ENCODE data around the gene BCAS3. TPM values are rescaled to one million over a fixed set of nuclear protein-coding genes. Genes with fewer than 3 reads are reported as not detected.

BCAS3 gene
- total and polyA plus RNA-seq, 2 donors (not counting 1 experiment from before 2014, with no cell fraction given) = 13.9 to 73.4 TPM

DNA sequence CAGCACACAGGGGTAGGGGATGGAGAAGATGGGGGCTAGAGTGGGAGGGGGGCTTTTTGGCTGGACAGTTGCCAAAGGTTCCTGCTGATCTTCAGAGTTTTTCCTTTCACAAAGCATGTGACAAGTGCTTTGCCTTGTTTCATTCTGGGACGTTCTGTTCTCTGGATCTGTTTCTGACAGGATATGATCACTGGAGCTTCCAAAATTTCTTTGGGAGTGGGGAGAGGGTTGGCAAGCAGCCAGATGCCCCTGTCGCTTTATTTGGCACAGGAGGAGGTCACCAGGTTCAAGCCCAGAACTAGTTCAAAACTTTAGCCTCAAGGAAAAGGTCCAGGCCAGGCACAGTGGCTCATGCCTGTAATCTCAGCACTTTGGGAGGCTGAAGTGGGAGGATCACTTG lies 653.5 kb downstream of the BCAS3 start:
- CTCF ChIA-PET = no interaction called here
- no peaks in the 10 kb centered on the region for H3K27me3 Mint-ChIP-seq
- no peaks in the 10 kb centered on the region for H3K4me1 Mint-ChIP-seq
- Histone ChIP-seq H3K9ac (ENCODE audit: low read length) (no peak overlapping the region), H4K20me1 (ENCODE audit: control insufficient read depth, insufficient read depth, low read length, poor library complexity, severe bottlenecking) (no peaks in the 10 kb centered on the region), H3K4me1 (ENCODE audit: control insufficient read depth in 2 of 2, insufficient read depth in 2 of 2, low read length in 2 of 2) (no peaks in the 10 kb centered on the region), H3K79me2 (ENCODE audit: control insufficient read depth, insufficient read depth, low read length) (no peaks in the 10 kb centered on the region), H3K27ac (ENCODE audit: low read length in 2 of 2) (no peak overlapping the region), H3K4me3 (ENCODE audit: control extremely low read depth in 1 of 5, extremely low read depth in 1 of 5, insufficient read depth in 1 of 5, low read depth in 2 of 5, low read length in 4 of 5) (no peak overlapping the region), H3K36me3 (replicated peaks in 1 of 2; ENCODE audit: control extremely low read depth in 1 of 2, control insufficient read depth in 1 of 2, extremely low read depth in 1 of 2, insufficient read depth in 2 of 2, low read length in 1 of 2) (no peaks in the 10 kb centered on the region), H3K9me3 (ENCODE audit: control extremely low read depth in 1 of 3, control insufficient read depth in 2 of 3, insufficient read depth in 1 of 3, low read length in 2 of 3) (no peaks in the 10 kb centered on the region), H3K4me2 (replicated peaks; ENCODE audit: low read depth, low read length, poor library complexity, severe bottlenecking) (no peak overlapping the region), H3K27me3 (replicated peaks in 1 of 4; ENCODE audit: control extremely low read depth in 1 of 4, control insufficient read depth in 3 of 4, insufficient read depth in 4 of 4, low read length in 3 of 4) (no peaks in the 10 kb centered on the region), H2AFZ (ENCODE audit: insufficient read depth, low read depth, low read length, poor library complexity, severe bottlenecking) (no peak overlapping the region)
- TF ChIP-seq, protein P1, sequence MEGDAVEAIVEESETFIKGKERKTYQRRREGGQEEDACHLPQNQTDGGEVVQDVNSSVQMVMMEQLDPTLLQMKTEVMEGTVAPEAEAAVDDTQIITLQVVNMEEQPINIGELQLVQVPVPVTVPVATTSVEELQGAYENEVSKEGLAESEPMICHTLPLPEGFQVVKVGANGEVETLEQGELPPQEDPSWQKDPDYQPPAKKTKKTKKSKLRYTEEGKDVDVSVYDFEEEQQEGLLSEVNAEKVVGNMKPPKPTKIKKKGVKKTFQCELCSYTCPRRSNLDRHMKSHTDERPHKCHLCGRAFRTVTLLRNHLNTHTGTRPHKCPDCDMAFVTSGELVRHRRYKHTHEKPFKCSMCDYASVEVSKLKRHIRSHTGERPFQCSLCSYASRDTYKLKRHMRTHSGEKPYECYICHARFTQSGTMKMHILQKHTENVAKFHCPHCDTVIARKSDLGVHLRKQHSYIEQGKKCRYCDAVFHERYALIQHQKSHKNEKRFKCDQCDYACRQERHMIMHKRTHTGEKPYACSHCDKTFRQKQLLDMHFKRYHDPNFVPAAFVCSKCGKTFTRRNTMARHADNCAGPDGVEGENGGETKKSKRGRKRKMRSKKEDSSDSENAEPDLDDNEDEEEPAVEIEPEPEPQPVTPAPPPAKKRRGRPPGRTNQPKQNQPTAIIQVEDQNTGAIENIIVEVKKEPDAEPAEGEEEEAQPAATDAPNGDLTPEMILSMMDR (IDR thresholded peaks at IDR 0.05) = no peak
- TF ChIP-seq EZH2 (IDR thresholded peaks at IDR 0.05; ENCODE audit: borderline replicate concordance, insufficient read depth, low read depth, low read length, poor library complexity, severe bottlenecking) = no peak
- intact Hi-C loops (cut with micrococcal nuclease) = no loop called here
- ATAC-seq (ENCODE audit: low read depth) (no peak), DNase-seq (no peak)
- POLR2A ChIA-PET = no interaction called here
- WGBS (ENCODE audit: insufficient coverage) = 83% methylated on average over 2 of the region's 2 CpGs
- H3K9me3 Mint-ChIP-seq (ENCODE audit: insufficient read depth) = no peaks in the 10 kb centered on the region
- no peak overlapping the region for H3K27ac Mint-ChIP-seq
- no peak overlapping the region for H3K4me3 Mint-ChIP-seq

DNA sequence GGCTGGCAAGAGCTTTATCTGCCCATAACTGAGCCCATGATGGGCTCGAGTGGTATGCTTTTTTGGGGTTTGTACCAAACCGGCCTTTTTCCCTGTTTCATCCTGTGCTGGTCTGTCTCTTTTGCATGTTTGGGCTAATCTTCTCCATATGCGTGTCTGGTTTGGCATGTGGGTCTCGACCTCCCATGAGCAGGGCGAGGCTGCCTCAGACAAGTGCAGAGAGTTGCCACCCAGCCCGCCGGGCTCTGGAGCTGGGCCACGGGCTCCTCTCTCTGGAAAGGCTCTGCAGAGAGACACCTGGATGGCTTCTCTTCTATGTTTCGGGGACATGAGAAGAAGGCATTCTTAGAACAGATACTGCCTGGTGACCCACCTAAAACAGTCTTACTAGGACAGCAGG lies 654.2 kb downstream of the BCAS3 start:
- intact Hi-C loops (cut with micrococcal nuclease) = no loop called here
- Histone ChIP-seq H3K9ac (ENCODE audit: low read length) (no peak overlapping the region), H3K4me3 (ENCODE audit: control extremely low read depth in 1 of 5, extremely low read depth in 1 of 5, insufficient read depth in 1 of 5, low read depth in 2 of 5, low read length in 4 of 5) (no peak overlapping the region), H3K27me3 (replicated peaks in 1 of 4; ENCODE audit: control extremely low read depth in 1 of 4, control insufficient read depth in 3 of 4, insufficient read depth in 4 of 4, low read length in 3 of 4) (no peaks in the 10 kb centered on the region), H3K4me1 (ENCODE audit: control insufficient read depth in 2 of 2, insufficient read depth in 2 of 2, low read length in 2 of 2) (no peaks in the 10 kb centered on the region), H3K27ac (ENCODE audit: low read length in 2 of 2) (no peak overlapping the region), H3K4me2 (replicated peaks; ENCODE audit: low read depth, low read length, poor library complexity, severe bottlenecking) (no peak overlapping the region), H3K36me3 (replicated peaks in 1 of 2; ENCODE audit: control extremely low read depth in 1 of 2, control insufficient read depth in 1 of 2, extremely low read depth in 1 of 2, insufficient read depth in 2 of 2, low read length in 1 of 2) (no peaks in the 10 kb centered on the region), H3K79me2 (ENCODE audit: control insufficient read depth, insufficient read depth, low read length) (no peaks in the 10 kb centered on the region), H2AFZ (ENCODE audit: insufficient read depth, low read depth, low read length, poor library complexity, severe bottlenecking) (no peak overlapping the region), H3K9me3 (ENCODE audit: control extremely low read depth in 1 of 3, control insufficient read depth in 2 of 3, insufficient read depth in 1 of 3, low read length in 2 of 3) (no peaks in the 10 kb centered on the region), H4K20me1 (ENCODE audit: control insufficient read depth, insufficient read depth, low read length, poor library complexity, severe bottlenecking) (no peaks in the 10 kb centered on the region)
- ChIA-PET POLR2A (no interaction called here), CTCF (no interaction called here)
- H3K27ac Mint-ChIP-seq = no peak overlapping the region
- 93% methylated on average over 9 of the region's 9 CpGs for WGBS (ENCODE audit: insufficient coverage)
- TF ChIP-seq EZH2 (IDR thresholded peaks at IDR 0.05; ENCODE audit: borderline replicate concordance, insufficient read depth, low read depth, low read length, poor library complexity, severe bottlenecking) = no peak
- TF ChIP-seq, protein P1 (IDR thresholded peaks at IDR 0.05) = no peak
- H3K4me1 Mint-ChIP-seq = no peaks in the 10 kb centered on the region
- H3K4me3 Mint-ChIP-seq = no peak overlapping the region
- no peaks in the 10 kb centered on the region for H3K9me3 Mint-ChIP-seq (ENCODE audit: insufficient read depth)
- ATAC-seq (ENCODE audit: low read depth) (no peak), DNase-seq (no peak)
- H3K27me3 Mint-ChIP-seq = no peaks in the 10 kb centered on the region
